Prostate gland (tissue), 2 donors: Measurements from ENCODE around the gene TPO. TPM values are rescaled to one million over a fixed set of nuclear protein-coding genes. Genes with fewer than 3 reads are reported as not detected.

Source experiments
- DNase-seq: peaks from one replicate; pipeline ENCODE4 v3.0.0-alpha.2; 2019; ENCODE audit warnings: low spot score
- H3K27ac ChIP-seq, 2 donors: fragments of 200-600 bp; sonication (generic); 2 replicates each; pipeline ENCODE4 v1.5.1; 2017 to 2019
- H3K27me3 ChIP-seq: fragments of 200-600 bp; sonication (generic); replicated peaks from 2 replicates; pipeline ENCODE4 v1.5.1; 2019; ENCODE audit not compliant: insufficient read depth
- H3K36me3 ChIP-seq, 2 donors: fragments of 200-600 bp; sonication (generic); 1 replicate in 1 of 2; 2 replicates in 1 of 2; pipeline versions ENCODE4 v1.5.1 to v1.8.1; 2017 to 2019
- H3K4me1 ChIP-seq: fragments of 200-600 bp; sonication (generic); replicated peaks from 2 replicates; pipeline ENCODE4 v1.5.1; 2019
- H3K4me3 ChIP-seq, 2 donors: fragments of 200-600 bp; sonication (generic); 2 replicates each; pipeline ENCODE4 v1.5.1; 2017 to 2019
- H3K9me3 ChIP-seq: fragments of 200-600 bp; sonication (generic); 2 replicates; pipeline ENCODE4 v1.5.1; 2017
- POLR2A ChIP-seq: fragments of 450-650 bp; IDR thresholded peaks from one replicate; pipeline ENCODE4 v1.6.1; 2016; ENCODE audit warnings: antibody characterized with exemption, mild to moderate bottlenecking
- POLR2AphosphoS5 ChIP-seq: sonication (generic); formaldehyde crosslinking; IDR thresholded peaks from one replicate; pipeline ENCODE4 v1.6.1; 2017; ENCODE audit warnings: antibody characterized with exemption
- WGBS: methylation state at CpG from one replicate; pipeline ENCODE4 v1.1.5; 2018; 5-methylcytosine and 5-hydroxymethylcytosine counted together
- intact Hi-C: fragments of 100-400 bp; cut with DNase I; formaldehyde crosslinking; loops from one replicate; pipeline ENCODE4 v1.14.2; 2022
- total RNA-seq, 2 donors: library from RNA; depleted of rRNA; stranded (reverse); fragments of >200 nt; gene quantifications; one replicate each; pipeline ENCODE4 v1.1.0, GENCODE V29; 2016
- TF ChIP-seq, protein P1 (sequence below), 4 experiments: fragments of 200-600 bp in 2 of 4; fragments of 450-650 bp in 2 of 4; sonication (generic) in 2 of 4; IDR thresholded peaks; 1 replicate in 3 of 4; 2 replicates in 1 of 4; pipeline ENCODE4 v1.5.1; 2016 to 2019; ENCODE audit warnings: antibody characterized with exemption in 4 of 4, mild to moderate bottlenecking in 2 of 4, moderate library complexity in 2 of 4

The TPO gene
- total RNA-seq, 2 donors from 2014 or later = 0.82 to 1.4 TPM

DNA sequence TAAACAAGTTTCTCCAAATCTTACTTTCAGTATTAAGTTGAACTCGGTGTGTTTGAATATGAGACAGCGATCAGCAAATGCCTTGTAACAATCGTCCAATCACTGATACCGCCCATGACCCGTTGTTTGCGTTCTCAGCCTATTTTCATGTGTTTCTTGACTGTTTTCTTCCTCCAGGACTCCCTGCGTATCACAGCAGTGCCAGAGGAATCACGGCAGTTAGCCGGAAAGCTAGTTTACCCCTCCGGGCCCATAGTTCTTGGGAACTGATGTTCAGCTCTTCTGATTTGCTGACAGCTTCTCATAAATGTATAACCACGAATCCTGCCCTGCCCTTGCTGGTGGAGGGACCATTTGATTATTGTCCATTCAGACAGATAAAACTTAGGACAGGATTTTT is 42.2 kb upstream of the TPO start:
- no peak for DNase-seq
- WGBS = 43% methylated on average over 11 of the region's 11 CpGs
- no peaks in the 10 kb centered on the region for H3K9me3 ChIP-seq
- TF ChIP-seq POLR2A (no peak), POLR2AphosphoS5 (no peak)
- TF ChIP-seq, protein P1, sequence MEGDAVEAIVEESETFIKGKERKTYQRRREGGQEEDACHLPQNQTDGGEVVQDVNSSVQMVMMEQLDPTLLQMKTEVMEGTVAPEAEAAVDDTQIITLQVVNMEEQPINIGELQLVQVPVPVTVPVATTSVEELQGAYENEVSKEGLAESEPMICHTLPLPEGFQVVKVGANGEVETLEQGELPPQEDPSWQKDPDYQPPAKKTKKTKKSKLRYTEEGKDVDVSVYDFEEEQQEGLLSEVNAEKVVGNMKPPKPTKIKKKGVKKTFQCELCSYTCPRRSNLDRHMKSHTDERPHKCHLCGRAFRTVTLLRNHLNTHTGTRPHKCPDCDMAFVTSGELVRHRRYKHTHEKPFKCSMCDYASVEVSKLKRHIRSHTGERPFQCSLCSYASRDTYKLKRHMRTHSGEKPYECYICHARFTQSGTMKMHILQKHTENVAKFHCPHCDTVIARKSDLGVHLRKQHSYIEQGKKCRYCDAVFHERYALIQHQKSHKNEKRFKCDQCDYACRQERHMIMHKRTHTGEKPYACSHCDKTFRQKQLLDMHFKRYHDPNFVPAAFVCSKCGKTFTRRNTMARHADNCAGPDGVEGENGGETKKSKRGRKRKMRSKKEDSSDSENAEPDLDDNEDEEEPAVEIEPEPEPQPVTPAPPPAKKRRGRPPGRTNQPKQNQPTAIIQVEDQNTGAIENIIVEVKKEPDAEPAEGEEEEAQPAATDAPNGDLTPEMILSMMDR (IDR thresholded peaks at IDR 0.05) = no peak
- intact Hi-C loops = no loop called here
- H3K27me3 ChIP-seq = no peaks in the 10 kb centered on the region
- H3K4me1 ChIP-seq = no peaks in the 10 kb centered on the region
- no peaks in the 10 kb centered on the region for H3K36me3 ChIP-seq
- H3K27ac ChIP-seq = no peak overlapping the region
- no peak overlapping the region for H3K4me3 ChIP-seq

DNA sequence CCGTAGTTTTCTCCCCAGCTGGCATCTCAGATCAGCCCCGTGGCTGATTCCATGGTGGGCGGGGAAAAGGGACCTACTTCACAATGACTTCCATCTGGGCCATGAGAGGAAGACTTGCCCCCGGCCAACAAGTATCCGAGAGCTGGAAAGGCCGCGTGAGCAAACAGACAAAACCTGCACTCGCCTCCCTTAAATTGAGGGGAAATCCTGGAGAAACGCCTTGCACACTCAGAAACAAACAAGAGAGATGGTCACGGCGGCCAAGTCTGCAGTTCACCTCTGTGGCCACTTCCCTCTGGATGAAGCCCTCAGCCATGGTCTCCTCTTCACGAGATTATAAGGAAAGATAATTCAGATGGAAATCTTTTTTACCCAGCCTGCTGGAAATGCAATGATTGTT is 39.4 kb upstream of the TPO start:
- intact Hi-C loops = no loop called here
- Histone ChIP-seq H3K36me3 (no peaks in the 10 kb centered on the region), H3K4me1 (no peaks in the 10 kb centered on the region), H3K4me3 (no peak overlapping the region), H3K27me3 (no peaks in the 10 kb centered on the region), H3K9me3 (no peaks in the 10 kb centered on the region), H3K27ac (no peak overlapping the region)
- TF ChIP-seq POLR2A (no peak), POLR2AphosphoS5 (no peak)
- TF ChIP-seq, protein P1 (IDR thresholded peaks at IDR 0.05) = no peak
- 80% methylated on average over 12 of the region's 12 CpGs for WGBS
- DNase-seq = no peak

DNA sequence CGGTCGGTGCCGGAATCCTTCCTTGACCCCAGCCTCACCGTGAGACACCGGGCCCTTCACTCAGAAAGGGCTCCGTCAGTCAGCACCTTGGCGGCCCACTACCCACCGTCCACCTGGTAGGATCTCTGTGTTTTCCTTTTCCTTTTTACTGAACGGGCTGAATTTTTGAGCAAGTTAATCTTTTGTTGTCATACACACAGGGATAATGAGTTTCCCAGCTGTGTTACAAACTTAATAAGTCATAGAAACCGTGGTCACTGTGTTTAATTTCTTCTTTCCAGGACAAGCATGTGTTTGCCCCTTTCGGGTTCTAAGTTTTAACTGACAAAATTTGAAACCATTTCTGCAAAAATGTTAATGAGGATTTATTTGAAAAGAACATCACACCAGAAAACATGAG is 39.0 kb upstream of the TPO start:
- no peak for DNase-seq
- intact Hi-C loops = no loop called here
- TF ChIP-seq, protein P1 (IDR thresholded peaks at IDR 0.05) = no peak
- TF ChIP-seq POLR2A = no peak
- no peak for TF ChIP-seq POLR2AphosphoS5
- H3K4me3 ChIP-seq = no peak overlapping the region
- WGBS = 90% methylated on average over 11 of the region's 11 CpGs
- no peaks in the 10 kb centered on the region for H3K9me3 ChIP-seq
- no peaks in the 10 kb centered on the region for H3K36me3 ChIP-seq
- H3K27me3 ChIP-seq = no peaks in the 10 kb centered on the region
- H3K27ac ChIP-seq = no peak overlapping the region
- no peaks in the 10 kb centered on the region for H3K4me1 ChIP-seq

DNA sequence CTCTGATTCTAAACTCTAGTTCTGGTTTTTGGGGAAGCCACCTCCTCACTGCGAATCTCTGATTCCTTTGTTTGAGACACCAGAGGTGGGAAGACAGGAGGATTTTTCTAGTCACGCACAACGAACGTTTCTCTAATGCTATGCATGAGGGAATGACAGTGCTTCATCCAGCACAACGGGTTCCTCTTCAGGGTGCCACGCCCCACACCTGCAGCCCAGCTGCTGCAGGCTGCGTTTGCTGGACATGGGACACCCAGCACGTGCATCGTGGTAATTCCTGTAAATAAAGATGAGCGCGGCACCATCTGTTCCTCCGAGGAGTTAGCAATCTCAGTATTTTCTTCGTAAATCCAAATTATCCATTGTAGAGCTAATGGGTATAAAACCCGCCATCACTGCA is 37.5 kb upstream of the TPO start:
- intact Hi-C loops = no loop called here
- Histone ChIP-seq H3K4me1 (no peaks in the 10 kb centered on the region), H3K27ac (no peak overlapping the region), H3K9me3 (no peaks in the 10 kb centered on the region), H3K4me3 (no peak overlapping the region), H3K36me3 (no peaks in the 10 kb centered on the region), H3K27me3 (no peaks in the 10 kb centered on the region)
- TF ChIP-seq POLR2A (no peak), POLR2AphosphoS5 (no peak)
- TF ChIP-seq, protein P1 (IDR thresholded peaks at IDR 0.05) = no peak
- no peak for DNase-seq
- 86% methylated on average over 14 of the region's 14 CpGs for WGBS

DNA sequence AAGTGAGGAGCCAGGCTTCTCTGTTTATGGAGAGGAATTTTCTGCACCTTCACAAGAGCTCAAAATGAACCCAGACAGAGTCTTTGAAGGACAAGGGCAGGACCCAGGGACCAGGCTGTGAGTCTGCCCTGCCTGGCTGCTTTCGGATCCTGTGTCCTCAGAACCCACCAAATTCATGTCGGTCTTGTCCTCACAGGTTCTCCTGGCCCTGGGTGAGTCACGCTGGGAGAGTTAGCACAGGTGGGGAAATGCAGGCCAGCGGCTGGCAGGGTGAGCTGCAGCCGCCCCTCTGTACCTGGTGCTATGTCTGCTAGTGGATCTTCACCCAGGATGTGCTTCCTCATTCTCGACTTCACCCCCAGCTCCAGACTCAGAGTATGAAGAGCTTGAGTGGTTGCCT is 35.8 kb upstream of the TPO start:
- H3K9me3 ChIP-seq = no peaks in the 10 kb centered on the region
- no peak for DNase-seq
- intact Hi-C loops = no loop called here
- TF ChIP-seq, protein P1 (IDR thresholded peaks at IDR 0.05) = no peak
- WGBS = 68% methylated on average over 6 of the region's 6 CpGs
- no peaks in the 10 kb centered on the region for H3K36me3 ChIP-seq
- no peak overlapping the region for H3K27ac ChIP-seq
- H3K27me3 ChIP-seq = no peaks in the 10 kb centered on the region
- no peak overlapping the region for H3K4me3 ChIP-seq
- no peaks in the 10 kb centered on the region for H3K4me1 ChIP-seq
